H1 (cell line): Measurements from ENCODE around the gene AP1M1.

Experiments used
- CEBPB ChIP-seq: IDR thresholded peaks from 2 replicates; pipeline ENCODE4 v1.6.1; 2012; ENCODE audit warnings: low read depth, low read length
- CHD7 ChIP-seq: fragments of 300-600 bp; sonication (generic); IDR thresholded peaks from 2 replicates; pipeline ENCODE4 v1.7.1; 2012; ENCODE audit warnings: low read length, moderate library complexity, mild to moderate bottlenecking, inconsistent platforms; ENCODE audit not compliant: insufficient replicate concordance
- CREB1 ChIP-seq: IDR thresholded peaks from 2 replicates; pipeline ENCODE4 v1.6.1; 2012; ENCODE audit warnings: inconsistent platforms
- CTCF ChIP-seq, 3 experiments: IDR thresholded peaks; 1 replicate in 2 of 3; 2 replicates in 1 of 3; pipeline versions ENCODE4 v1.5.1 to v1.6.1; 2011; ENCODE audit warnings: low read length in 3 of 3, mild to moderate bottlenecking in 3 of 3, inconsistent platforms in 2 of 3, low read depth in 1 of 3, moderate library complexity in 1 of 3; ENCODE audit not compliant: insufficient read depth in 1 of 3; ENCODE audit errors: control extremely low read depth in 1 of 3
- POLR2A ChIP-seq, 2 experiments: IDR thresholded peaks; 1 replicate in 1 of 2; 2 replicates in 1 of 2; pipeline ENCODE4 v1.6.1; 2011; ENCODE audit warnings: low read depth in 2 of 2, low read length in 2 of 2, mild to moderate bottlenecking in 2 of 2; ENCODE audit errors: control extremely low read depth in 1 of 2
- RAD21 ChIP-seq, 2 experiments: IDR thresholded peaks in 1 of 2; conservative IDR thresholded peaks in 1 of 2; 2 replicates each; pipeline ENCODE4 v1.6.1; 2011; ENCODE audit warnings: low read depth in 2 of 2, low read length in 2 of 2, improper control_type of control experiment in 1 of 2, inconsistent platforms in 1 of 2, mild to moderate bottlenecking in 1 of 2, moderate library complexity in 1 of 2
- RFX5 ChIP-seq: IDR thresholded peaks from 2 replicates; pipeline ENCODE4 v1.6.1; 2011; ENCODE audit warnings: low read depth, low read length, improper control_type of control experiment, borderline replicate concordance
- ZNF274 ChIP-seq: IDR thresholded peaks from 2 replicates; pipeline ENCODE4 v1.7.0; 2012; ENCODE audit warnings: low read length, borderline replicate concordance; ENCODE audit errors: extremely low read depth
- TF ChIP-seq, protein P1 (sequence below): IDR thresholded peaks from 2 replicates; pipeline ENCODE4 v1.6.1; 2012; ENCODE audit warnings: inconsistent platforms

DNA sequence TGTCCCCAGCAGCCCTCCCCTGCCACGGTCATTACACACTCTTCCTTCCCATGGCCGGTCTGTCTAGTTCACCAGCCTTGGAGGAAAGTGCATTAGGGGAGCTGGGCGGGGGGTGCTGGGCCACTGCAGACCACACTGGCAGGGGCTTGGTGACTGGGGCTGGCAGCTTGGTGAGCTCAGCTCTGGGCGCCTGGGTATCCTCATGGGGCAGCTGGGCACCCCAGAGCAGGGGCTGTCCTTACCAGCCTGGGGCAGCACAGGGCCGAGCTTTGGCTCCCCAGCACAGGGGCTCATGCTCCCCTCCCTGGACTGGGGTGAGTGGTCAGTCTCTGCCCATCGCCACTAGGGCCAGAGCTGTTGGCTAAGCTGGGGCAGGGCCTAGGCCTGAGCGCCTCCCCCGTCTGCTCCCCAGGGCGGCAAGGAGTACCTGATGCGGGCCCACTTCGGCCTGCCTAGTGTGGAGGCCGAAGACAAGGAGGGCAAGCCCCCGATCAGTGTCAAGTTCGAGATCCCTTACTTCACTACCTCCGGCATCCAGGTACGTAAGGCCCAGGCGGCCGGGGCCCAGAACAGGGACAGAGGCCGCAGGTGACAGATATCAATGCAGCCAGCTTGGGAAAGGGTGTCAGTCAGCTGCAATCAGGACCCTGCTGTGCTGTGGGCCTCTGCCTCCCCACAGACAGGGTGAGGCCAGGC is 35.5 kb downstream of the AP1M1 start:
- TF ChIP-seq CTCF (IDR thresholded peaks at IDR 0.05; ENCODE audit: control extremely low read depth in 1 of 3, insufficient read depth in 1 of 3, low read depth in 1 of 3, low read length in 3 of 3), result no peak
- TF ChIP-seq, protein P1, sequence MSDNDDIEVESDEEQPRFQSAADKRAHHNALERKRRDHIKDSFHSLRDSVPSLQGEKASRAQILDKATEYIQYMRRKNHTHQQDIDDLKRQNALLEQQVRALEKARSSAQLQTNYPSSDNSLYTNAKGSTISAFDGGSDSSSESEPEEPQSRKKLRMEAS, result no peak
- no peak for TF ChIP-seq POLR2A (IDR thresholded peaks at IDR 0.05; ENCODE audit: control extremely low read depth in 1 of 2, low read depth in 2 of 2, low read length in 2 of 2)
- no peak for TF ChIP-seq CHD7
- no peak for TF ChIP-seq CEBPB
- TF ChIP-seq RFX5, result no peak
- no peak for TF ChIP-seq CREB1
- TF ChIP-seq RAD21 (IDR thresholded peaks at IDR 0.05 in 1 of 2, conservative IDR thresholded peaks at IDR 0.05 in 1 of 2; ENCODE audit: low read depth in 2 of 2, low read length in 2 of 2), result no peak
- TF ChIP-seq ZNF274, result no peak
